HG03095 (cell line): Measurements from ENCODE around the gene TSC2.

ENCODE experiments used
- ATAC-seq: cut with Tn5 transposase; IDR thresholded peaks from one replicate; pipeline ENCODE4 v1.9.1; 2021; ENCODE audit warnings: moderate library complexity; ENCODE audit not compliant: unreplicated experiment

The TSC2 gene

GRCh38 chr16:2066139-2066538, 18.4 kb downstream of the TSC2 start:
- no peak for ATAC-seq

DNA sequence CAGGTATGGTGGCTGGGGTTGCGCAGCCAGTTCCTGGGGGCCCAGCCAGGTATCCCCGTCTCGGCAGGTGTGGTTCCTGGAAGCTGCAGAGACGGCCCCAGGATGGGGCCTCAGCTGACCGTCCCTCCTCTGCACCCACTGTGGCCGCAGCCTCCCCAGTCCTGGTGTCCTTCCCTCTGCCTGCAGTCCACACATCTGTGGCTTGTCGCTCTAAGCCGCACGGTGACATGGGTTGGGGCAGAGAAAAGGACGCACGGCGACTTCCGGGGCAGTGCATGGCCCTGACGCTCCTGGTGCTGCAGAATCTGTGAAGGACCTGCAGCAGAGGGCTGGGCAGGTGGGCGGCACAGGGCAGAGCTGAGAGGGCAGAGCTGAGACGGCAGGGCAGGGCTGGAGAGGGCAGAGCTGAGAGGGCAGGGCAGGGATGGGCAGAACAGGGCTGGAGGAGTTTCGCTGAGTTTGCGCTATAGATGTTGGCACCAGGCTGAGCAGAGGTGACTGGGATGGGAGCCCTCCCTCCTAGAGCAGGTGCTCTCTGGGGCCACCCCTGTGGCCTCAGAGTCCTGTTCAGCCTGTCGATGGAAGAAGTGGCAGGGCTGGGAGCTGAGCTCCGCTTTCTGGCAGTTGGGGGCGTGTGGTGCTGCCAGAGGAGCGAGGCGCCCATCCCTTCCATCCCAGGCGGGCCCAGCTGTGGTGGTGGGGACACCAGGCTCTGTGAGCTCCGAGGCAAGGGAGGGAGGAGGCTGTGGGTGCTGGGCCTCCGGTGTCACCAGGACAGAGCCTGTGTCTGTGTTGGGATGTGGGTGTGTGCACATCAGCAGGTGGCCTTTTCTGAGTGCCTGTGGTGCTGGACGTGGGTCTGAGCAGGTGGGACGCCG, 23.0 kb downstream of the TSC2 start:
- no peak for ATAC-seq

- ATAC-seq: no peak
Measured at GRCh38 chr16:2071454-2072202, 23.8 kb downstream of the TSC2 start.

DNA sequence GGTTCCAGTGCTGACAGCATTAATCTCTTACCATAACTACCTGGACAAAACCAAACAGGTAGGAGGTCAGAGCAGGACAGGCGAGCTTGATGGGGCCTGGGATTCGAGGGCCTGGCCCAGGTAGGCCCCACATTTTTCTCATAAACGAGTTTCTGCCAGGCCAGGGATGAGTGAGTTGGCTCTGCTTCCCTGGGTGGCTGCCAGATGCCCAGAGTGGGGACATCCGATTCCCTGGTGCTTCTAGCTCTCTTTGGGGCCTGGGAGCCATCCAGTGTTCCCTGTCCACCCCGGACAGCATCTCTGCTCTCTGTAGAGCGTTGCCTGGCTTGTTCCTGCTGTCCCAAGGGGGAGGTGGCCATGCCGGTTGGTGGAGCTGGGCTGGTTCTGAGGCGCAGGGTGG, 25.1 kb downstream of the TSC2 start:
- ATAC-seq: no peak

DNA sequence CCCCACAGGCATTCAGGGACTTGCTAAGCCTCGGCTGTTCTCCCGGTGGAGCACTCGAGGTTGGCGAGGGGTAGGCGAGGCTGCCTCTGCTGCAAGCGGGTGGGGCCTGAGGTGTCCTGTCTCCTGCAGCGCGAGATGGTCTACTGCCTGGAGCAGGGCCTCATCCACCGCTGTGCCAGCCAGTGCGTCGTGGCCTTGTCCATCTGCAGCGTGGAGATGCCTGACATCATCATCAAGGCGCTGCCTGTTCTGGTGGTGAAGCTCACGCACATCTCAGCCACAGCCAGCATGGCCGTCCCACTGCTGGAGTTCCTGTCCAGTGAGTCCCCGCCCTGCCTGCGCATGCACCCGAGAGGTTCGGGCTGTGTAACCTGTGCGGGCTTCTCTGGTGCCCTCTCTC, 26.3 kb downstream of the TSC2 start:
- ATAC-seq: no peak

DNA sequence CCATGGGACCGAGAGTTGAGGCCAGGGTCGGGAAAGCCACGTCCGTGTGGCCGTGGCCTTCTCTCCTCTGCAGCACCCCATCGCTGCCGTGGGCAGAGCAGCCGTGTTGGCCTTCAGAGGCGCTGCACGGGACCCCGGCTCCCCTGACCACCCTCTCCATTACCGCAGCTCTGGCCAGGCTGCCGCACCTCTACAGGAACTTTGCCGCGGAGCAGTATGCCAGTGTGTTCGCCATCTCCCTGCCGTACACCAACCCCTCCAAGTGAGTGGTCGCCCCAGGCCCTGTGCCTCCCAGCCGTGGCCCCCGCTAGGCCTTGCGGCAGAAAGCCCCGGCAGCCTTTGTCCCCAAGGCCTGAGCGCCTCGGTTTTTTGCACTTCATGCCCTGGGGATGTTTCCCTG, 27.8 kb downstream of the TSC2 start:
- ATAC-seq: no peak

DNA sequence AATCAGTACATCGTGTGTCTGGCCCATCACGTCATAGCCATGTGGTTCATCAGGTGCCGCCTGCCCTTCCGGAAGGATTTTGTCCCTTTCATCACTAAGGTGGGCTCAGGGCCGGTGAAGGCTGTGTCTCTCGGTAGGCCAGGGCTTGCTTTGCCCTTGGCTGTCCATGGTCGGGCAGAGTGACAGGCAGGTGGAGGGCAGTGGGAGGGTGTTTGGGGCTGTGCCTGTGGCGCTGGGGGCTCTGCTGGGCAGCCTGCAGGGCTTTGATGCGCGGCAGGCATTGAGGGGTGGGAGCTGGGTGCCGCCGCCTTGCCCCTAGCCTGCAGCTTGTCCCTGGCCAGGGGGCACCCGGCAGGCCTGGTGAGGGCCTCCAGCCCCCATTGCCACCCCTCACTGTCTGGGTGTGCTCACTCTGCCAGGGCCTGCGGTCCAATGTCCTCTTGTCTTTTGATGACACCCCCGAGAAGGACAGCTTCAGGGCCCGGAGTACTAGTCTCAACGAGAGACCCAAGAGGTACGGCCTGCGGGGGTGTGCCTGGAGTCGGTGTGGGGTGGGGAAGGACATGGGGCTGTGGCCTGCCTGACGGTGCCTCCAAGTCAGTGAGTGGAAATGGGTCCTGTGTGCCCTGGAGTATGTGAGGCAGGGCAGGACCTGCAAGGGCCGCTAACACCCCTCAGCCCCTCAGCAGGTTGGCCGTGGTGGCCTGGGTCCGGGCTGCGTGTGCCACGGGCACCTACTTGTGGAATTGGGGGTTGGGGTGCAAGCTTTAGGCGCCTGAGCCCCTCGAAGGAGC, 28.5 kb downstream of the TSC2 start:
- ATAC-seq: no peak

GRCh38 chr16:2077016-2077415, 29.2 kb downstream of the TSC2 start:
- no peak for ATAC-seq

DNA sequence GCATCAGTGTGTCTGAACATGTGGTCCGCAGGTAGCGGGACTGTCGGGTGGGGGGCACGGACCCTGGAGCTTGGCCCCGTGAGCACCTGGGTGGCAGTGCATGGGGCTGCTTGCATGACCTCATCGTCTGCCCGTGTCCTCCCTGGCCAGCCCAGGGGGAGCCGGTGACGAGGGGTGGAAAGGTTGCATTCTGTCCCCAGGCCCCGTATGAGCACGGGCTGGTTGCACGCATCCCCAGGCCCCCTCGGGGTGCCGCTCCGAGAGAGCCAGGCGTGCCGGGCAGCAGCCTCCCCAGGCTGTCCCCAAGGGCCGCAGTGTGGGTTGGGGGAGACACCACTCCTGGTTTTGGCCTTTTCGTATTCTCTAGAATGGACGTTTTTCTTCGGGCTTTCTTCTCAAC, 29.9 kb downstream of the TSC2 start:
- no peak for ATAC-seq

DNA sequence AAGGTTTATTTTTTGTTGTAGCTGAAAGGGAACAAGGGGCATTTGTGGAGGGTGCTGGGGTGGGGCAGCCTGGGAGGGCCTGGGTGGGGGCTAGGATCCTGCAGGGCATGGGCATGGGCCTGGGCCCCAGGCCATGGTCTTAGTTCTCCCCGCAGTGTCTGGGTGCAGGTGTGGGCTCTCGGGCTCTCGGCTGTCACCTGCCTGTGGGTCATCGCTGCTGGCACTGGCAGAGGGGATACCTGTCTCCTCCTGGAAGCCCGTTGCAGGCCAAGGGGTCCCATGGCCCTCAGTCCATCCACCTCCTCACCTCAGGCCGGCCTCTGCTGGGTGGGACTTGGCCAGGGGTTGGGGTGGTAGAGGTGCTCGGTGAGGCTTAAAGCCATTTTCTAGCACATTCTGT, 30.3 kb downstream of the TSC2 start:
- no peak for ATAC-seq

GRCh38 chr16:2078691-2079090, 30.9 kb downstream of the TSC2 start:
- no peak for ATAC-seq

- ATAC-seq: no peak
Measured at GRCh38 chr16:2079311-2079800, 31.6 kb downstream of the TSC2 start.

DNA sequence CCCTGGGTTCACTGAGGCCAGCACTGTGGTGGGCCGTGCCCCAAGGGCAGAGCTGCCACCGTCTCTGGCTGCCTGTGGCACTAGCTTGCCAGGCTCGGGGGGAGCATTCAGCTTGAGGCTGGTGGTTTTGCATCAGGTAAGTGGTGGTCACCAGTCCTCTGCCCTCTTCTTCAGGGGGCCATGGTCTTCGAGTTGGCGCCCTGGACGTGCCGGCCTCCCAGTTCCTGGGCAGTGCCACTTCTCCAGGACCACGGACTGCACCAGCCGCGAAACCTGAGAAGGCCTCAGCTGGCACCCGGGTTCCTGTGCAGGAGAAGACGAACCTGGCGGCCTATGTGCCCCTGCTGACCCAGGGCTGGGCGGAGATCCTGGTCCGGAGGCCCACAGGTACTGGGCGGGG, 32.2 kb downstream of the TSC2 start:
- ATAC-seq: no peak

DNA sequence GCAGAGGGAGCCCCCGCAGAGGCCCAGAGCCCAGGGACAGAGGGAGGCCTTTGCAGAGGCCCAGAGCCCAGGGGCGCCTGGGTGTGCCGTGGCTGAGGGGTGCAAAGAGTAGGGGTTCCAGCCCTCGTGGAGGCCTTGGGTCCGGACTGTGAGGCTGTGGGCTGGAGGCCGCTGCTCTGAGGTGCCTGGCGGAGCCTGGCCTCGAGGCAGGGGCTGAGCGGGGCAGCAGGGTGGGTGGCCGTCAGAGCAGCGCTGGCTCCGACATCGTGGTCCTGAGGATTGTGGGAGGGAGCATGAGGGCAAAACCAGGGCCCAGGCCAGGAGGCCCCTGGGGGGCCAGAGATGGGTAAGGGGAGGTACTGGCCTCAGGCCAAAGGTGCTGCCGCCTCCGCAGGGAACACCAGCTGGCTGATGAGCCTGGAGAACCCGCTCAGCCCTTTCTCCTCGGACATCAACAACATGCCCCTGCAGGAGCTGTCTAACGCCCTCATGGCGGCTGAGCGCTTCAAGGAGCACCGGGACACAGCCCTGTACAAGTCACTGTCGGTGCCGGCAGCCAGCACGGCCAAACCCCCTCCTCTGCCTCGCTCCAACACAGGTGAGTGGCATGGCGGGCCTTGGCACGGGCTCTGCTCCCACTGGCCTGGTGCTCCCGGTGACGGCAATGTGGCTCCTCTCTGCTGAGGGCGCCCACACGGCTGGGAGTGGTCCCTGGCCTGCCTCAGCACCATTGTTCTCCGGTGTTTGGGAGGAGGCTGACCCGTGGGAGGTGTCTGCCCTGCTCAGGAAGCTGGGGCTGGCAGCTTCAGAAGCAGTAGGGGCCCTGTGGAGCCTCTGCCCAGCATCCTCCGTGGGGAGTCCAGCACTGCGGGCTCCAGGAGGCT, 33.7 kb downstream of the TSC2 start:
- ATAC-seq: no peak

GRCh38 chr16:2082171-2082982, 34.6 kb downstream of the TSC2 start:
- no peak for ATAC-seq

- ATAC-seq: no peak
Measured at GRCh38 chr16:2082983-2083364, 35.2 kb downstream of the TSC2 start.

DNA sequence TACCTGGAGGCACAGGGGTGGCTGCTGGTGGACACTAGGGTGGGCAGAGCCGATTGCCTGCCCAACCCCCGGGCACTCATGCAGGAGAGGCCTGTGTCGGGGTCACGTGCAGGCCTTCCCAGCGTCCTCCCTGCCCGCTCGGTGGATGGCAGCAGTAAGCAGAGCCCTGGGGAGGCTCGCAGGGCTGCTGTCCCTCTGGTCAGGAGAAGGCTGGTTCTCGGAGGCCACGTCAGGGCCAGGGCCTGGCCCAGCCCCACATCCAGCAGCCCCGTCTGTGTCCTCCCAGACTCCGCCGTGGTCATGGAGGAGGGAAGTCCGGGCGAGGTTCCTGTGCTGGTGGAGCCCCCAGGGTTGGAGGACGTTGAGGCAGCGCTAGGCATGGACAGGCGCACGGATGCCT, 35.6 kb downstream of the TSC2 start:
- ATAC-seq: no peak

DNA sequence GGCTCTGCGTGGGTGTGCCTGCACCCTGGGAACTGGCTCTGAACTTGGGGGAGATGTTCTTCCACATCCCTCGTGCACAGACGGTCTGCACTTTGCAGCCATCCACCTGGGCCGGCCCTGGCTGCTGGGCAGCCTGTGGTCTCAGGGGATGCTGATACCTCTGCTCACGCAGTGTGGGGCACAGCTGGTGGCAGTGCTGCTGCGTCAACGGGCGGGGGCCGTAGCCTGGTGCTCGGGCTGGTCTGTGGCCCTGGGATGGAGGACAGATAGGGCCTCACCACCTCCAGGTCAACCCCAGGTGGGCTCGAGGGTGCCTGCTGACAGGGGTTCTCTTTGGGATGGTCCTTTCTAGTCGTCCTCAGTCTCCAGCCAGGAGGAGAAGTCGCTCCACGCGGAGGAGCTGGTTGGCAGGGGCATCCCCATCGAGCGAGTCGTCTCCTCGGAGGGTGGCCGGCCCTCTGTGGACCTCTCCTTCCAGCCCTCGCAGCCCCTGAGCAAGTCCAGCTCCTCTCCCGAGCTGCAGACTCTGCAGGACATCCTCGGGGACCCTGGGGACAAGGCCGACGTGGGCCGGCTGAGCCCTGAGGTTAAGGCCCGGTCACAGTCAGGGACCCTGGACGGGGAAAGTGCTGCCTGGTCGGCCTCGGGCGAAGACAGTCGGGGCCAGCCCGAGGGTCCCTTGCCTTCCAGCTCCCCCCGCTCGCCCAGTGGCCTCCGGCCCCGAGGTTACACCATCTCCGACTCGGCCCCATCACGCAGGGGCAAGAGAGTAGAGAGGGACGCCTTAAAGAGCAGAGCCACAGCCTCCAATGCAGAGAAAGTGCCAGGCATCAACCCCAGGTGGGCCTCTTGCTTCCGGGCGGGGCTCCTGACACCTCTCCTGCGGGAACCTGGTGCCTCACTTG, 36.3 kb downstream of the TSC2 start:
- no peak for ATAC-seq
